ENCODE results near the gene LCTL.
"Not testable (repeated sequence)": the region's sequence is repeated elsewhere in the genome, so short reads cannot be mapped to it uniquely, and the experiment has no call there.

LCTL gene

GRCh38 chr15:66500346-66500745 lies 65.5 kb downstream of the LCTL start:
- DNase-seq (ENCODE audit: low read depth in 2 of 2) = not testable (repeated sequence)

DNA sequence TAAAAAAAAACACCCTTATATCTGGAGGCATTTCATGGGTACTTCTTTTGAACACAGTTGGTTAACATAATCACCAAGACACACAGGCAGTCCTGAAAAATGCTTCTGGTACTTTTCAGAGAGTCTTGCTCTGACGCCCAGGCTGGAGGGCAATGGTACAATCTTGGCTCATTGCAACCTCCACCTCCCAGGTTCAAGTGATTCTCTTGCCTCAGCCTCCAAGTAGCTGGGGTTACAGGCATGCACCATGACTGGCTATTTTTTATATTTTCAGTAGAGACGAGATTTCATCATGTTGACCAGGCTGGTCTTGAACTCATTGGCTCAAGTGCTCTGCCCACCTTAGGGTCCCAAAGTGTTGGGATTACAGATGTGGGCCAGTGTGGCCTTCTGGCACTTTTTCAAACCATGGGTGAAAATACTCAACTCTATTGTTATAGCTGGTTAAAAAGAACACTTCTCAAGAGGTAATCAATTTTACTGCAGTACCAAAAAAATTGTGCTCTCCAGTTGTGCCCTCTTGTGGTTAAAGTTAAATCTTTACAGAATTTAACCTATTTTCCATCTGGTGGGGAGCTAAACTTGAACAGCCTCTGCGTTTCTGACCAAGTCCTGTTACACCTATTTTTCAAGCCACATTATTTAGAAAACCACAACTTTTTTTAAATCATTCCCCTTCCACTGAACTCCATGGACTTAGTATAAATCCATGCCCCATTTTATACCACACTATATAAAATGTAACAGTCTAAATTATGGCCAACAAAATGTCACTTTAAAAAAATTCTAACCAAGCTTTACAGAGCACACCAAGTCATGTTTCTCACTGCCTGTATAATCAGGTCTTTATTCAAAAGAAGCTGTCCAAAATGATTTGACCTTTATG lies 67.1 kb downstream of the LCTL start:
- DNase-seq (ENCODE audit: low read depth in 2 of 2) = no peak

Data from stimulated activated CD8-positive, alpha-beta memory T cell treated with anti-CD3 and anti-CD28 coated beads, Interleukin-7, amount 100 ng/mL, for 4 hours (primary cell).